Gastrocnemius medialis (tissue), 4 donors: Measurements from ENCODE around the gene SPRR5. TPM values are rescaled to one million over a fixed set of nuclear protein-coding genes. Genes with fewer than 3 reads are reported as not detected.

Experiments used
- ATAC-seq, 2 donors: fragments of 150-250 bp; one replicate each; pipeline ENCODE4 v1.9.1; 2016
- DNase-seq, 2 donors: peaks; one replicate each; pipeline ENCODE4 v3.0.0-alpha.2; 2019
- H3K27ac ChIP-seq, 4 donors: fragments of 200-600 bp; sonication (generic); 1 replicate in 1 of 4; 2 replicates in 3 of 4; pipeline ENCODE4 v1.5.1; 2016 to 2018; ENCODE audit warnings: mild to moderate bottlenecking in 2 of 4, moderate library complexity in 1 of 4
- H3K27me3 ChIP-seq, 3 donors: fragments of 200-600 bp; sonication (generic) in 2 of 3; 1 replicate in 1 of 3; 2 replicates in 2 of 3; pipeline versions ENCODE4 v1.5.1 to v1.6.0; 2016 to 2019; ENCODE audit warnings: mild to moderate bottlenecking in 1 of 3, moderate library complexity in 1 of 3
- H3K36me3 ChIP-seq, 2 donors: fragments of 200-600 bp; sonication (generic) in 1 of 2; one replicate each; pipeline ENCODE4 v1.5.1; 2017 to 2018
- H3K4me1 ChIP-seq, 2 donors: fragments of 200-600 bp; sonication (generic) in 1 of 2; one replicate each; pipeline ENCODE4 v1.5.1; 2016 to 2017; ENCODE audit warnings: mild to moderate bottlenecking in 2 of 2
- H3K4me3 ChIP-seq, 4 donors: fragments of 200-600 bp; sonication (generic) in 3 of 4; 1 replicate in 1 of 4; 2 replicates in 3 of 4; pipeline ENCODE4 v1.5.1; 2016 to 2019; ENCODE audit warnings: mild to moderate bottlenecking in 2 of 4
- H3K9me3 ChIP-seq, 3 donors: fragments of 200-600 bp; sonication (generic) in 2 of 3; 1 replicate in 1 of 3; 2 replicates in 2 of 3; pipeline ENCODE4 v1.5.1; 2016 to 2019
- CTCF ChIP-seq, 5 experiments: fragments of 450-650 bp in 3 of 5; fragments of 200-600 bp in 2 of 5; sonication (generic) in 2 of 5; IDR thresholded peaks in 4 of 5; conservative IDR thresholded peaks in 1 of 5; 1 replicate in 4 of 5; 2 replicates in 1 of 5; pipeline ENCODE4 v1.5.1; 2016 to 2019; ENCODE audit warnings: antibody characterized with exemption in 5 of 5, mild to moderate bottlenecking in 3 of 5, moderate library complexity in 3 of 5
- POLR2A ChIP-seq, 2 donors: fragments of 450-650 bp; IDR thresholded peaks; one replicate each; pipeline ENCODE4 v1.6.1; 2017; ENCODE audit warnings: antibody characterized with exemption in 2 of 2, mild to moderate bottlenecking in 2 of 2, moderate library complexity in 2 of 2
- in situ Hi-C, 4 donors: fragments of 200-750 bp; cut with MboI; loops; one replicate each; pipeline versions ENCODE4 v1.15.0 to v1.8.0; 2017; ENCODE audit warnings: low sequenced_read_pairs in 4 of 4
- intact Hi-C: fragments of 100-400 bp; cut with DNase I; formaldehyde crosslinking; loops from one replicate; pipeline ENCODE4 v1.15.1; 2023; ENCODE audit warnings: low total_unique reads
- total RNA-seq, 4 donors: library from RNA; depleted of rRNA; stranded (reverse); fragments of >200 nt; gene quantifications; one replicate each; pipeline versions ENCODE4 v1.1.0 to v1.2.3, GENCODE V29; 2016

Gene SPRR5
- total RNA-seq, 4 donors from 2014 or later: not detected

DNA sequence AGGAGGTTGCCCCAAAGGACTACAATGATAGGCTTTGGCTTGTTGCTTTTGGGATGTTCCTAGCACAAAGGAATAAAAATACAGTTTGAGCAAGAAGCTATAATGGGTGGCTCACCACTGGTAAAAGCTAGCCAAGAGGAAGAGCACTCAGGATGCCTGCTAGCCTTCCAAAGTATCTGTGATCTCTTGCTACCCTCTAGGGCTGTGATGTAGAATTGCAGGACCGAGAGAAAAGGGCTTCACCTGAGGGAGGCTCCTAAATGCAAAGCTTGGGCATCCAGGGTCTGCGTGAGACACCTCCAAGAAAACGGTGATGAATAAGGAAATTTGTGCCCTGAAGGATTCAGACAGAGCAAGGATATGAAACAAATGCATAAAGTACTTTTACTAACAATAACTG, 20.9 kb upstream of the SPRR5 start:
- H3K9me3 ChIP-seq: no peaks in the 10 kb centered on the region
- no peak for ATAC-seq
- no peaks in the 10 kb centered on the region for H3K27me3 ChIP-seq
- in situ Hi-C loops (no loop called here), intact Hi-C loops (no loop called here)
- H3K4me3 ChIP-seq: no peak overlapping the region
- H3K27ac ChIP-seq: no peak overlapping the region
- no peak for DNase-seq
- no peak for TF ChIP-seq CTCF (IDR thresholded peaks at IDR 0.05 in 4 of 5, conservative IDR thresholded peaks at IDR 0.05 in 1 of 5)
- TF ChIP-seq POLR2A (IDR thresholded peaks at IDR 0.05): no peak
- H3K36me3 ChIP-seq: no peaks in the 10 kb centered on the region
- H3K4me1 ChIP-seq: no peaks in the 10 kb centered on the region

GRCh38 chr1:152928671-152929070, 18.3 kb upstream of the SPRR5 start:
- DNase-seq (no peak), ATAC-seq (no peak)
- Histone ChIP-seq H3K27me3 (no peaks in the 10 kb centered on the region), H3K4me3 (no peak overlapping the region), H3K4me1 (no peaks in the 10 kb centered on the region), H3K9me3 (no peaks in the 10 kb centered on the region), H3K27ac (no peak overlapping the region), H3K36me3 (no peaks in the 10 kb centered on the region)
- intact Hi-C loops (no loop called here), in situ Hi-C loops (no loop called here)
- TF ChIP-seq CTCF (IDR thresholded peaks at IDR 0.05 in 4 of 5, conservative IDR thresholded peaks at IDR 0.05 in 1 of 5) (no peak), POLR2A (IDR thresholded peaks at IDR 0.05) (no peak)

- DNase-seq (no peak), ATAC-seq (no peak)
- H3K36me3 ChIP-seq: no peaks in the 10 kb centered on the region
- in situ Hi-C loops: no loop called here
- H3K27ac ChIP-seq: no peak overlapping the region
- no peak overlapping the region for H3K4me3 ChIP-seq
- intact Hi-C loops: no loop called here
- no peaks in the 10 kb centered on the region for H3K9me3 ChIP-seq
- H3K4me1 ChIP-seq: no peaks in the 10 kb centered on the region
- TF ChIP-seq CTCF (IDR thresholded peaks at IDR 0.05 in 4 of 5, conservative IDR thresholded peaks at IDR 0.05 in 1 of 5) (no peak), POLR2A (IDR thresholded peaks at IDR 0.05) (no peak)
- H3K27me3 ChIP-seq: no peaks in the 10 kb centered on the region
Measured at GRCh38 chr1:152932170-152932811, 14.7 kb upstream of the SPRR5 start.

DNA sequence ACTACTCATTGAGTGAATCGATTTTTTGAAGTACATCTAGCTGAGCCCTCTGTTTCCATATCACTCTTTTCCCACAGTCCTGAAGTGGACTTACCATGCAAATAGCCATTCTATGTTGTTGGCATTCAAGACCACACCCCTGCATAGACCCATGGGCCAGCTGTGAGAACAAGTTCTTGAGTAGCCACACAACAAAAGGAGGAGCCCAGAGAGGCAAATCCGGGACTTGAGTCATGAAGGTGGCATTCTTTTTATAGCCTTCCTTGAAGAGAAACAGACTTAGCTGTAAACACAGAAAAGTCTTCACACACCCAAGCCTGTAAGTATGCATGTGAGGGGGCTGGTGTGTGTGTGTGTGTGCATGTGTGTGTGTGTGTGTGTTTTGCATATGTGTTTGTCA, 13.8 kb upstream of the SPRR5 start:
- Histone ChIP-seq H3K9me3 (no peaks in the 10 kb centered on the region), H3K36me3 (no peaks in the 10 kb centered on the region), H3K27ac (no peak overlapping the region), H3K4me3 (no peak overlapping the region), H3K27me3 (no peaks in the 10 kb centered on the region), H3K4me1 (no peaks in the 10 kb centered on the region)
- intact Hi-C loops (no loop called here), in situ Hi-C loops (no loop called here)
- no peak for DNase-seq
- no peak for ATAC-seq
- TF ChIP-seq CTCF (IDR thresholded peaks at IDR 0.05 in 4 of 5, conservative IDR thresholded peaks at IDR 0.05 in 1 of 5) (no peak), POLR2A (IDR thresholded peaks at IDR 0.05) (no peak)

GRCh38 chr1:152940614-152941013, 6.4 kb upstream of the SPRR5 start:
- in situ Hi-C loops: no loop called here
- no peaks in the 10 kb centered on the region for H3K4me1 ChIP-seq
- intact Hi-C loops: no loop called here
- H3K27ac ChIP-seq: no peak overlapping the region
- H3K4me3 ChIP-seq: no peak overlapping the region
- ATAC-seq (no peak), DNase-seq (no peak)
- no peaks in the 10 kb centered on the region for H3K27me3 ChIP-seq
- TF ChIP-seq CTCF (IDR thresholded peaks at IDR 0.05 in 4 of 5, conservative IDR thresholded peaks at IDR 0.05 in 1 of 5) (no peak), POLR2A (IDR thresholded peaks at IDR 0.05) (no peak)
- no peaks in the 10 kb centered on the region for H3K9me3 ChIP-seq
- no peaks in the 10 kb centered on the region for H3K36me3 ChIP-seq
